Esophagus muscularis mucosa (tissue), 4 donors: ENCODE data around the gene AGPAT4. TPM values are rescaled to one million over a fixed set of nuclear protein-coding genes. Genes with fewer than 3 reads are reported as not detected.

Experiments
- DNase-seq: peaks from one replicate; pipeline ENCODE4 v3.0.0-alpha.2; 2017; ENCODE audit errors: extremely low spot score
- H3K27ac ChIP-seq, 4 donors: fragments of 200-600 bp; sonication (generic); replicated peaks in 1 of 4; 1 replicate in 3 of 4; 2 replicates in 1 of 4; pipeline ENCODE4 v1.5.1; 2016 to 2019; ENCODE audit warnings: mild to moderate bottlenecking in 1 of 4
- H3K27me3 ChIP-seq, 4 donors: fragments of 200-600 bp; sonication (generic); one replicate each; pipeline versions ENCODE4 v1.5.1 to v1.6.0; 2016 to 2019
- H3K36me3 ChIP-seq, 4 donors: fragments of 200-600 bp; sonication (generic); one replicate each; pipeline ENCODE4 v1.5.1; 2016 to 2019
- H3K4me1 ChIP-seq, 4 donors: fragments of 200-600 bp; sonication (generic); one replicate each; pipeline ENCODE4 v1.5.1; 2016 to 2019
- H3K4me3 ChIP-seq, 4 donors: fragments of 200-600 bp; sonication (generic); 1 replicate in 2 of 4; 2 replicates in 2 of 4; pipeline ENCODE4 v1.5.1; 2016 to 2019; ENCODE audit warnings: mild to moderate bottlenecking in 4 of 4, moderate library complexity in 1 of 4
- H3K9me3 ChIP-seq, 4 donors: fragments of 200-600 bp; sonication (generic); 1 replicate in 3 of 4; 2 replicates in 1 of 4; pipeline ENCODE4 v1.5.1; 2016 to 2019
- CTCF ChIP-seq, 3 experiments: fragments of 200-600 bp in 2 of 3; fragments of 450-650 bp in 1 of 3; sonication (generic) in 2 of 3; IDR thresholded peaks; one replicate each; pipeline ENCODE4 v1.5.1; 2017 to 2019; ENCODE audit warnings: antibody characterized with exemption in 3 of 3, mild to moderate bottlenecking in 2 of 3, moderate library complexity in 1 of 3
- EP300 ChIP-seq: sonication (generic); formaldehyde crosslinking; IDR thresholded peaks from one replicate; pipeline ENCODE4 v1.6.1; 2017; ENCODE audit warnings: antibody characterized with exemption
- POLR2A ChIP-seq: fragments of 450-650 bp; IDR thresholded peaks from one replicate; pipeline ENCODE4 v1.6.1; 2017; ENCODE audit warnings: antibody characterized with exemption, moderate library complexity, mild to moderate bottlenecking, low read depth
- POLR2AphosphoS5 ChIP-seq, 2 donors: sonication (generic); formaldehyde crosslinking; IDR thresholded peaks; one replicate each; pipeline ENCODE4 v1.6.1; 2017; ENCODE audit warnings: antibody characterized with exemption in 2 of 2
- WGBS: methylation state at CpG from one replicate; pipeline ENCODE4 v1.1.5; 2018; 5-methylcytosine and 5-hydroxymethylcytosine counted together
- intact Hi-C: fragments of 100-400 bp; cut with DNase I; formaldehyde crosslinking; loops from one replicate; pipeline ENCODE4 v1.15.1; 2023
- total RNA-seq, 4 donors: library from RNA; depleted of rRNA; stranded (reverse); fragments of >200 nt; gene quantifications; one replicate each; pipeline versions ENCODE4 v1.1.0 to v1.2.1, GENCODE V29; 2016

Gene AGPAT4
- total RNA-seq, 4 donors from 2014 or later = 7.9 to 12.6 (median 10.0) TPM

- intact Hi-C loops = loop anchor here (5.0 kb wide), 1 partner anchor 232 kb away; no protein-coding TSS in a partner anchor
These were observed 133.9 kb downstream of the AGPAT4 start for GRCh38 chr6:161139766-161140553.

DNA sequence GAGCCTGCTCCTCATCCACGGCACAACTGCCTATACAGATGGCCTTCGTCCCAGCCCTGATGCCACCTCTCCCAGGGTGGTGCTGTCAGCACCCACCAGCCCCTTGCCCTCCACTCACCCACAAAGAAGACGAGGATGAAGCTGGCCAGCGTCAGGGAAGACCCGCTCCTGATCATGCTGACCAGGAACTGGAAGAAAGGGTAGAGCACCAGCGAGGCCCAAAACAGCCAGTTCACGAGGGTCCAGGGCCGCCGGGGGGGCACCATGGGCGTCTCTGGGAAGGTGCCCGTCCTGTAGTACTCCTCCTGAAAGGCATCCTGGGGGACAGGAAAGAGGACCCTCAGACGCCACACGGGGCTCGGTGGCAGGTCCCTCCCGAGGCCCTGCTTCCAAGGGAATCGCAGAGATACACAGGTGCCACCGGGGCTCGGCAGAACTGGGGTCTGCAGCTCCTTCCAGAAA, 134.5 kb downstream of the AGPAT4 start:
- 84% methylated on average over 8 of the region's 18 CpGs for WGBS
- TF ChIP-seq CTCF (IDR thresholded peaks at IDR 0.05) = no peak
- Histone ChIP-seq H3K27me3 (no peaks in the 10 kb centered on the region), H3K9me3 (no peaks in the 10 kb centered on the region), H3K36me3 (peaks cover 0 to 69% (median 31%) of the 10 kb centered on the region in 4 donors), H3K4me3 (no peak overlapping the region), H3K4me1 (peaks cover 0 to 6% (median 0%) of the 10 kb centered on the region in 4 donors), H3K27ac (no peak overlapping the region)
- intact Hi-C loops = no loop called here
- DNase-seq = no peak

More at GRCh38 chr6:161139766-161140553, 133.9 kb downstream of the AGPAT4 start:
- Histone ChIP-seq H3K27me3 (no peaks in the 10 kb centered on the region), H3K4me3 (peak overlapping the region in 1 of 4 donors; percentile 4), H3K36me3 (peaks cover 0 to 63% (median 31%) of the 10 kb centered on the region in 4 donors), H3K4me1 (peaks cover 0 to 6% (median 0%) of the 10 kb centered on the region in 4 donors), H3K9me3 (no peaks in the 10 kb centered on the region), H3K27ac (no peak overlapping the region)
- peak; percentile 90 for DNase-seq
- WGBS = 85% methylated on average over 16 of the region's 28 CpGs
- TF ChIP-seq EP300 = no peak
- no peak for TF ChIP-seq CTCF (IDR thresholded peaks at IDR 0.05)
- no peak for TF ChIP-seq POLR2AphosphoS5 (IDR thresholded peaks at IDR 0.05)

- H3K27ac ChIP-seq = no peak overlapping the region
- intact Hi-C loops = no loop called here
- H3K27me3 ChIP-seq = no peaks in the 10 kb centered on the region
- peak; percentile 77 for DNase-seq
- peaks cover 0 to 6% (median 0%) of the 10 kb centered on the region in 4 donors for H3K4me1 ChIP-seq
- no peaks in the 10 kb centered on the region for H3K9me3 ChIP-seq
- no peak overlapping the region for H3K4me3 ChIP-seq
- peaks cover 0 to 72% (median 33%) of the 10 kb centered on the region in 4 donors for H3K36me3 ChIP-seq
- 96% methylated on average over 8 of the region's 23 CpGs for WGBS
- TF ChIP-seq EP300 (no peak), POLR2AphosphoS5 (IDR thresholded peaks at IDR 0.05) (no peak), POLR2A (no peak), CTCF (IDR thresholded peaks at IDR 0.05) (no peak)
These were observed 135.1 kb downstream of the AGPAT4 start for GRCh38 chr6:161138543-161139303.

- TF ChIP-seq CTCF (IDR thresholded peaks at IDR 0.05) = no peak
- Histone ChIP-seq H3K4me1 (peaks cover 0 to 6% (median 0%) of the 10 kb centered on the region in 4 donors), H3K9me3 (no peaks in the 10 kb centered on the region), H3K36me3 (peaks cover 0 to 76% (median 37%) of the 10 kb centered on the region in 4 donors), H3K27me3 (no peaks in the 10 kb centered on the region), H3K4me3 (no peak overlapping the region), H3K27ac (no peak overlapping the region)
- WGBS = 95% methylated on average over 10 of the region's 12 CpGs
- peak; percentile 29 for DNase-seq
- intact Hi-C loops = no loop called here
These were observed 135.9 kb downstream of the AGPAT4 start for GRCh38 chr6:161137839-161138542.
